SK-N-SH (cell line): ENCODE data around the gene HBP1. TPM values are rescaled to one million over a fixed set of nuclear protein-coding genes. Genes with fewer than 3 reads are reported as not detected.

Source experiments
- CTCF ChIA-PET: fragments of 300-600, 350-600 bp; formaldehyde crosslinking; extraction: SDS; loops from one replicate; lab custom pipeline; 2021; lab: Yijun Ruan, JAX
- POLR2A ChIA-PET: fragments of 350-600 bp; sonication (Branson Sonifier 250); formaldehyde crosslinking; extraction: SDS; loops from one replicate; lab custom pipeline; 2020; ENCODE audit warnings: antibody characterized with exemption, inconsistent platforms; lab: Yijun Ruan, JAX
- DNase-seq: peaks from one replicate; pipeline ENCODE4 v3.0.0; 2012
- H2AFZ ChIP-seq: fragments of 200-600 bp; sonication (generic); 2 replicates; pipeline ENCODE4 v1.8.1; 2016; ENCODE audit warnings: antibody characterized with exemption, mild to moderate bottlenecking, low read depth
- H3F3A ChIP-seq: fragments of 200-600 bp; sonication (generic); replicated peaks from 2 replicates; pipeline ENCODE3; 2016; ENCODE audit warnings: antibody characterized with exemption, mild to moderate bottlenecking; ENCODE audit not compliant: insufficient read depth
- H3K27ac ChIP-seq, 2 experiments: fragments of 200-500 bp in 1 of 2; fragments of 200-600 bp in 1 of 2; sonication (Bioruptor generic) in 1 of 2; sonication (generic), shearing (Covaris generic) in 1 of 2; 2 replicates each; pipeline versions ENCODE4 v1.5.1 to v1.6.1; 2014 to 2016; ENCODE audit warnings: low read depth in 2 of 2, inconsistent platforms in 1 of 2, low read length in 1 of 2, mild to moderate bottlenecking in 1 of 2, mixed read lengths in 1 of 2
- H3K27me3 ChIP-seq: fragments of 200-600 bp; sonication (generic), shearing (Covaris generic); 2 replicates; pipeline ENCODE4 v1.6.1; 2016; ENCODE audit warnings: mixed run types; ENCODE audit not compliant: insufficient read depth
- H3K36me3 ChIP-seq, 2 experiments: fragments of 200-500 bp in 1 of 2; fragments of 200-600 bp in 1 of 2; sonication (Bioruptor generic) in 1 of 2; sonication (generic) in 1 of 2; replicated peaks in 1 of 2; 2 replicates each; pipeline versions ENCODE3 to v1.5.1; 2014 to 2016; ENCODE audit warnings: low read length in 1 of 2, mild to moderate bottlenecking in 1 of 2; ENCODE audit not compliant: insufficient read depth in 2 of 2, control insufficient read depth in 1 of 2
- H3K4me1 ChIP-seq, 2 experiments: fragments of 200-500 bp in 1 of 2; fragments of 200-600 bp in 1 of 2; sonication (Bioruptor generic) in 1 of 2; sonication (generic), shearing (Covaris generic) in 1 of 2; 2 replicates each; pipeline versions ENCODE4 v1.5.1 to v1.6.1; 2014 to 2016; ENCODE audit warnings: low read depth in 1 of 2, low read length in 1 of 2, mixed run types in 1 of 2; ENCODE audit not compliant: insufficient read depth in 2 of 2, control insufficient read depth in 1 of 2
- H3K4me2 ChIP-seq: fragments of 200-600 bp; sonication (generic), shearing (Covaris generic); 2 replicates; pipeline ENCODE4 v1.6.1; 2017; ENCODE audit warnings: mixed run types
- H3K4me3 ChIP-seq, 2 experiments: fragments of 200-500 bp in 1 of 2; fragments of 200-600 bp in 1 of 2; sonication (Bioruptor generic) in 1 of 2; sonication (generic), shearing (Covaris generic) in 1 of 2; 2 replicates each; pipeline versions ENCODE4 v1.5.1 to v1.8.1; 2014 to 2016; ENCODE audit warnings: low read depth in 2 of 2, inconsistent platforms in 1 of 2, low read length in 1 of 2, mild to moderate bottlenecking in 1 of 2, mixed read lengths in 1 of 2, moderate library complexity in 1 of 2
- H3K79me2 ChIP-seq: fragments of 200-600 bp; sonication (generic); 2 replicates; pipeline ENCODE4 v1.8.1; 2017; ENCODE audit warnings: mild to moderate bottlenecking; ENCODE audit not compliant: insufficient read depth
- H3K9ac ChIP-seq: fragments of 200-600 bp; sonication (generic); 2 replicates; pipeline ENCODE4 v1.6.1; 2017; ENCODE audit warnings: mixed run types
- H3K9me2 ChIP-seq: fragments of 200-600 bp; sonication (generic); 2 replicates; pipeline ENCODE4 v1.6.1; 2017; ENCODE audit warnings: mixed run types
- H3K9me3 ChIP-seq: fragments of 200-600 bp; sonication (generic); 2 replicates; pipeline ENCODE4 v1.6.1; 2017; ENCODE audit warnings: mixed run types, mild to moderate bottlenecking, moderate library complexity
- H4K20me1 ChIP-seq: fragments of 200-600 bp; sonication (generic); 2 replicates; pipeline ENCODE4 v1.6.1; 2017; ENCODE audit warnings: mild to moderate bottlenecking, mixed run types; ENCODE audit not compliant: insufficient read depth
- EP300 ChIP-seq, 2 experiments: IDR thresholded peaks; 2 replicates each; pipeline versions ENCODE4 v1.4.0 to v1.6.1; 2012; ENCODE audit warnings: borderline replicate concordance in 1 of 2, low read depth in 1 of 2, low read length in 1 of 2
- EZH2phosphoT487 ChIP-seq: fragments of 200-600 bp; sonication (generic); IDR thresholded peaks from 2 replicates; pipeline ENCODE4 v1.6.1; 2017; ENCODE audit warnings: low read depth, mixed run types, mild to moderate bottlenecking, antibody characterized with exemption, moderate library complexity, borderline replicate concordance
- FOXM1 ChIP-seq: IDR thresholded peaks from 2 replicates; pipeline ENCODE4 v1.4.0; 2012; ENCODE audit warnings: low read depth, mild to moderate bottlenecking
- NFIC ChIP-seq: IDR thresholded peaks from 2 replicates; pipeline ENCODE4 v1.4.0; 2012; ENCODE audit warnings: borderline replicate concordance
- RAD21 ChIP-seq: IDR thresholded peaks from 2 replicates; pipeline ENCODE4 v1.6.1; 2012; ENCODE audit warnings: mild to moderate bottlenecking, low read length
- RCOR1 ChIP-seq: fragments of 150-350 bp; IDR thresholded peaks from 2 replicates; pipeline ENCODE4 v1.6.1; 2017; ENCODE audit warnings: antibody characterized with exemption, low read length
- REST ChIP-seq: IDR thresholded peaks from 2 replicates; pipeline ENCODE4 v1.6.1; 2012; ENCODE audit warnings: mild to moderate bottlenecking, low read depth, low read length, moderate library complexity
- RFX5 ChIP-seq: IDR thresholded peaks from 2 replicates; pipeline ENCODE4 v1.6.1; 2012; ENCODE audit warnings: mild to moderate bottlenecking, improper control_type of control experiment, low read length
- RXRA ChIP-seq: IDR thresholded peaks from 2 replicates; pipeline ENCODE4 v1.4.0; 2012; ENCODE audit warnings: low read depth, mild to moderate bottlenecking, borderline replicate concordance
- SIN3A ChIP-seq: IDR thresholded peaks from 2 replicates; pipeline ENCODE4 v1.6.1; 2012; ENCODE audit warnings: low read depth, mild to moderate bottlenecking, low read length, moderate library complexity, borderline replicate concordance
- SMC3 ChIP-seq: IDR thresholded peaks from 2 replicates; pipeline ENCODE4 v1.6.1; 2012; ENCODE audit warnings: low read depth, low read length, improper control_type of control experiment
- TAF1 ChIP-seq: IDR thresholded peaks from 2 replicates; pipeline ENCODE4 v1.6.1; 2012; ENCODE audit warnings: low read depth, mild to moderate bottlenecking, low read length, moderate library complexity, borderline replicate concordance
- TCF12 ChIP-seq: IDR thresholded peaks from 2 replicates; pipeline ENCODE4 v1.4.0; 2012
- USF2 ChIP-seq: fragments of 150-350 bp; IDR thresholded peaks from 2 replicates; pipeline ENCODE4 v1.6.1; 2017; ENCODE audit warnings: antibody characterized with exemption, low read length, low read depth, borderline replicate concordance
- YY1 ChIP-seq: IDR thresholded peaks from 2 replicates; pipeline ENCODE4 v1.4.0; 2012; ENCODE audit warnings: low read depth, mild to moderate bottlenecking
- ZBTB33 ChIP-seq: IDR thresholded peaks from 2 replicates; pipeline ENCODE4 v1.4.0; 2012; ENCODE audit warnings: low read depth, borderline replicate concordance
- WGBS: methylation state at CpG from one replicate; pipeline ENCODE4 v1.1.6; 2017; ENCODE audit warnings: low lambda C conversion rate; 5-methylcytosine and 5-hydroxymethylcytosine counted together
- polyA plus RNA-seq, 3 experiments: library from polyadenylated mRNA; depleted of rRNA; stranded (reverse); fragments of >200 nt; gene quantifications; 2 replicates each; pipeline ENCODE4 v1.2.3, GENCODE V29; 2012

Gene HBP1
- polyA plus RNA-seq, 1 of the 3 experiments (the other 2 are of a cell fraction) = 27.2 TPM

- H3K9ac ChIP-seq = no peak overlapping the region
- WGBS = 93% methylated on average over 3 of the region's 3 CpGs
- peaks cover 20 to 31% of the 10 kb centered on the region in 2 experiments for H3K36me3 ChIP-seq
- no peak overlapping the region for H3K4me2 ChIP-seq
- peaks cover 0 to 7% of the 10 kb centered on the region in 2 experiments; a peak in 2 of 4 replicates for H3K4me1 ChIP-seq
- POLR2A ChIA-PET = no interaction called here
- H3K79me2 ChIP-seq = no peaks in the 10 kb centered on the region
- H3K9me2 ChIP-seq = no peaks in the 10 kb centered on the region
- no peak overlapping the region for H3K4me3 ChIP-seq
- H3K27ac ChIP-seq = no peak overlapping the region
- no peaks in the 10 kb centered on the region for H4K20me1 ChIP-seq
- TF ChIP-seq SIN3A (no peak), REST (no peak), EP300 (IDR thresholded peaks at IDR 0.05; ENCODE audit: borderline replicate concordance in 1 of 2, low read depth in 1 of 2, low read length in 1 of 2) (no peak), RCOR1 (no peak), TCF12 (no peak), USF2 (no peak), RFX5 (no peak), NFIC (no peak), SMC3 (no peak), RXRA (no peak), RAD21 (no peak), YY1 (no peak), EZH2phosphoT487 (no peak)
- no peaks in the 10 kb centered on the region for H3K27me3 ChIP-seq
- CTCF ChIA-PET = interaction anchor here (5.0 kb wide), 1 partner anchor 12 kb away, joined by 62 read pairs; no protein-coding TSS in a partner anchor
- no peak for DNase-seq
- H3F3A ChIP-seq = no peaks in the 10 kb centered on the region
- no peak overlapping the region for H2AFZ ChIP-seq
- H3K9me3 ChIP-seq = no peaks in the 10 kb centered on the region
Measured at GRCh38 chr7:107161415-107161814, 7.4 kb upstream of the HBP1 start.

GRCh38 chr7:107162475-107162874 lies 6.3 kb upstream of the HBP1 start:
- no peak overlapping the region for H3K9ac ChIP-seq
- peak overlapping the region in 1 of 2 experiments; percentile 18; a peak in 1 of 4 replicates for H3K27ac ChIP-seq
- POLR2A ChIA-PET = interaction anchor here (0.6 kb wide), 1 partner anchor 839 kb away, joined by 3 read pairs; no protein-coding TSS in a partner anchor
- H3K27me3 ChIP-seq = no peaks in the 10 kb centered on the region
- no peaks in the 10 kb centered on the region for H4K20me1 ChIP-seq
- peaks cover 2 to 7% of the 10 kb centered on the region in 2 experiments; a peak in 2 of 4 replicates for H3K4me1 ChIP-seq
- no peak overlapping the region for H3K4me3 ChIP-seq
- DNase-seq = no peak
- H3F3A ChIP-seq = peaks cover 5% of the 10 kb centered on the region
- 57% methylated on average over 5 of the region's 5 CpGs for WGBS
- H2AFZ ChIP-seq = no peak overlapping the region
- no peaks in the 10 kb centered on the region for H3K9me2 ChIP-seq
- CTCF ChIA-PET = interaction anchor here (0.9 to 5.0 kb wide), 2 partner anchors 13 to 370 kb away, joined by 3 to 62 read pairs; no protein-coding TSS in a partner anchor
- no peaks in the 10 kb centered on the region for H3K9me3 ChIP-seq
- H3K79me2 ChIP-seq = no peaks in the 10 kb centered on the region
- peaks cover 17 to 30% of the 10 kb centered on the region in 2 experiments for H3K36me3 ChIP-seq
- no peak overlapping the region for H3K4me2 ChIP-seq
- TF ChIP-seq TCF12 (peak; percentile 24; the same call in 1 of the 2 replicates), FOXM1 (no peak), TAF1 (no peak), REST (no peak), ZBTB33 (no peak)
